DOHH2 (cell line): ENCODE results near the gene ACTN3.
"Not testable (repeated sequence)": the region's sequence is repeated elsewhere in the genome, so short reads cannot be mapped to it uniquely, and the experiment has no call there.

Experiments used
- H3F3A ChIP-seq: fragments of 200-600 bp; sonication (generic), shearing (Covaris generic); 2 replicates; pipeline ENCODE4 v1.6.0; 2016; ENCODE audit warnings: antibody characterized with exemption, mild to moderate bottlenecking; ENCODE audit not compliant: control insufficient read depth, insufficient read depth
- H3K27ac ChIP-seq: fragments of 200-600 bp; sonication (generic); 2 replicates; pipeline ENCODE4 v1.5.1; 2014; ENCODE audit warnings: low read depth, mild to moderate bottlenecking, low read length, moderate library complexity
- H3K27me3 ChIP-seq: fragments of 200-600 bp; sonication (generic); 2 replicates; pipeline ENCODE4 v1.6.1; 2014; ENCODE audit warnings: mild to moderate bottlenecking, low read length, mixed read lengths; ENCODE audit not compliant: control insufficient read depth
- H3K36me3 ChIP-seq: fragments of 200-600 bp; sonication (generic); 2 replicates; pipeline ENCODE4 v1.6.1; 2014; ENCODE audit warnings: mild to moderate bottlenecking, low read length, moderate library complexity, mixed read lengths; ENCODE audit not compliant: control insufficient read depth
- H3K4me1 ChIP-seq: fragments of 200-600 bp; sonication (generic); 2 replicates; pipeline ENCODE4 v1.6.1; 2014; ENCODE audit warnings: mild to moderate bottlenecking, low read length, mixed read lengths; ENCODE audit not compliant: control insufficient read depth
- H3K4me2 ChIP-seq: fragments of 200-600 bp; sonication (generic); 2 replicates; pipeline ENCODE4 v1.6.0; 2014; ENCODE audit warnings: mild to moderate bottlenecking, low read length, moderate library complexity
- H3K4me3 ChIP-seq: fragments of 200-600 bp; sonication (generic); 2 replicates; pipeline ENCODE4 v1.5.1; 2014; ENCODE audit warnings: mild to moderate bottlenecking, low read length, mixed read lengths
- H3K79me2 ChIP-seq: fragments of 200-600 bp; sonication (generic); 2 replicates; pipeline ENCODE4 v1.6.1; 2014; ENCODE audit warnings: mild to moderate bottlenecking, low read length, mixed read lengths; ENCODE audit not compliant: control insufficient read depth
- H3K9me2 ChIP-seq: fragments of 200-600 bp; sonication (generic); replicated peaks from 2 replicates; pipeline ENCODE4 v1.6.1; 2014; ENCODE audit warnings: mild to moderate bottlenecking, low read length, mixed read lengths; ENCODE audit not compliant: control insufficient read depth
- H3K9me3 ChIP-seq: fragments of 200-600 bp; sonication (generic); 2 replicates; pipeline ENCODE4 v1.6.1; 2014; ENCODE audit warnings: antibody characterized with exemption, low read length, mixed read lengths; ENCODE audit not compliant: control insufficient read depth, insufficient read depth
- H4K20me1 ChIP-seq: fragments of 200-600 bp; sonication (generic); 2 replicates; pipeline ENCODE4 v1.6.0; 2014; ENCODE audit warnings: low read depth, mild to moderate bottlenecking, antibody characterized with exemption, low read length, moderate library complexity; ENCODE audit not compliant: control insufficient read depth, insufficient read depth
- EZH2phosphoT487 ChIP-seq: fragments of 200-600 bp; sonication (generic); IDR thresholded peaks from 2 replicates; pipeline ENCODE4 v1.6.1; 2017; ENCODE audit warnings: borderline replicate concordance, mild to moderate bottlenecking, antibody characterized with exemption, low read length, moderate library complexity, mixed read lengths
- TF ChIP-seq, protein P1 (sequence below): fragments of 200-600 bp; sonication (generic); IDR thresholded peaks from one replicate; pipeline ENCODE4 v1.5.1; 2014; ENCODE audit warnings: antibody characterized with exemption, mild to moderate bottlenecking, low read depth, low read length; ENCODE audit not compliant: poor library complexity, severe bottlenecking

Gene ACTN3

GRCh38 chr11:66581261-66581660 lies 34.6 kb downstream of the ACTN3 start:
- no peak for TF ChIP-seq EZH2phosphoT487
- TF ChIP-seq, protein P1, sequence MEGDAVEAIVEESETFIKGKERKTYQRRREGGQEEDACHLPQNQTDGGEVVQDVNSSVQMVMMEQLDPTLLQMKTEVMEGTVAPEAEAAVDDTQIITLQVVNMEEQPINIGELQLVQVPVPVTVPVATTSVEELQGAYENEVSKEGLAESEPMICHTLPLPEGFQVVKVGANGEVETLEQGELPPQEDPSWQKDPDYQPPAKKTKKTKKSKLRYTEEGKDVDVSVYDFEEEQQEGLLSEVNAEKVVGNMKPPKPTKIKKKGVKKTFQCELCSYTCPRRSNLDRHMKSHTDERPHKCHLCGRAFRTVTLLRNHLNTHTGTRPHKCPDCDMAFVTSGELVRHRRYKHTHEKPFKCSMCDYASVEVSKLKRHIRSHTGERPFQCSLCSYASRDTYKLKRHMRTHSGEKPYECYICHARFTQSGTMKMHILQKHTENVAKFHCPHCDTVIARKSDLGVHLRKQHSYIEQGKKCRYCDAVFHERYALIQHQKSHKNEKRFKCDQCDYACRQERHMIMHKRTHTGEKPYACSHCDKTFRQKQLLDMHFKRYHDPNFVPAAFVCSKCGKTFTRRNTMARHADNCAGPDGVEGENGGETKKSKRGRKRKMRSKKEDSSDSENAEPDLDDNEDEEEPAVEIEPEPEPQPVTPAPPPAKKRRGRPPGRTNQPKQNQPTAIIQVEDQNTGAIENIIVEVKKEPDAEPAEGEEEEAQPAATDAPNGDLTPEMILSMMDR = no peak
- Histone ChIP-seq H3F3A (no peaks in the 10 kb centered on the region), H4K20me1 (no peaks in the 10 kb centered on the region), H3K4me2 (no peak overlapping the region), H3K79me2 (no peaks in the 10 kb centered on the region), H3K4me3 (no peak overlapping the region), H3K27ac (no peak overlapping the region), H3K36me3 (no peaks in the 10 kb centered on the region), H3K9me2 (no peaks in the 10 kb centered on the region), H3K9me3 (peaks cover 9% of the 10 kb centered on the region; the same call in 1 of the 2 replicates), H3K27me3 (0 out of 2 replicates have a peak, but pooled peaks cover 5% of the 10 kb centered on the region), H3K4me1 (peaks cover 3% of the 10 kb centered on the region; the same call in 1 of the 2 replicates)

DNA sequence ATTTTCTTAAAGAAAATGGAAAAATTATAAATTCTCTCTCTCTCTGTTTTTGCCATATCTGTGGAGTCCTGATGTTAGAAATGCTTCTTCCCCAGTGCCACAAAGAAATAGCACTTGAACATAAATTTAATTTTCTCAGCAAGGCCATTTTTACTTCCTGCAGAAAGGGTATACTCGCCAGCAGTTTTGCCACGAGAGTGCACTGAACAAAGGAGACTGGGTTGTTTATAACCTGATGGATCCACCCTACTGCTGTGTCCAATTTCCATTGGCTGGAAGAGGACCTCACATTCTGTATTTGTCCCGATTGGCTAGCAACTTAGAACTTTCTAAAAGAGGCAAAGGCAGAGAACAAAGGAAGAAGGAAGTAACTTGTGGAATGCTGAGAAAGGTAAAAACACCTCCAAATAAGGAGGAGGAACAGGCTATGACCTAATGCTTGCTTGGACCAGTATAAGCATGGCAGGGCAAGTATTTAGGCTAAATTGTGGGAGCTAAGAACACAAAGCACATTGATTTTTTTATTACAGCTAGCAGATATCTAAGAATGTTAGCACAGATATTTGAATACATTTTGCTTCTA lies 36.0 kb downstream of the ACTN3 start:
- not testable (repeated sequence) for H3K27me3 ChIP-seq, H3K4me1 ChIP-seq, H3K79me2 ChIP-seq, H3K27ac ChIP-seq, H3K4me2 ChIP-seq, H3K36me3 ChIP-seq, H3K9me2 ChIP-seq, H4K20me1 ChIP-seq, H3K9me3 ChIP-seq, H3F3A ChIP-seq, H3K4me3 ChIP-seq

DNA sequence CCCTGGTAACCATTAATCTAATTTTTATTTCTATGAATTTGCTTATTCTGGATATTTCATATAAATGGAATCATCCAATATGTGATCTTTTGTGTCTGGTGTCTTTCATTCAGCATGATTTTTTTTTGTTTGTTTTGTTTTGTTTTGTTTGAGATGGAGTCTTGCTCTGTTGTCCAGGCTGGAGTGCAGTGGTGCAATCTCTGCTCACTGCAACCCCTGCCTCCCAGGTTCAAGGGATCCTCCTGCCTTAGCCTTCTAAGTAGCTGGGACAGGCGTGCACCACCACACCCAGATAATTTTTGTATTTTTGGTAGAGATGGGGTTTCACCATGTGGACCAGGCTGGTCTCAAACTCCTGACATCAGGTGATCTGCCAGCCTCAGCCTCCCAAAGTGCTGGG lies 38.7 kb downstream of the ACTN3 start:
- not testable (repeated sequence) for H3K79me2 ChIP-seq, H3K4me1 ChIP-seq, H3K9me2 ChIP-seq, H3F3A ChIP-seq, H3K36me3 ChIP-seq, H4K20me1 ChIP-seq, H3K4me2 ChIP-seq, H3K27ac ChIP-seq, H3K9me3 ChIP-seq, H3K4me3 ChIP-seq, H3K27me3 ChIP-seq

DNA sequence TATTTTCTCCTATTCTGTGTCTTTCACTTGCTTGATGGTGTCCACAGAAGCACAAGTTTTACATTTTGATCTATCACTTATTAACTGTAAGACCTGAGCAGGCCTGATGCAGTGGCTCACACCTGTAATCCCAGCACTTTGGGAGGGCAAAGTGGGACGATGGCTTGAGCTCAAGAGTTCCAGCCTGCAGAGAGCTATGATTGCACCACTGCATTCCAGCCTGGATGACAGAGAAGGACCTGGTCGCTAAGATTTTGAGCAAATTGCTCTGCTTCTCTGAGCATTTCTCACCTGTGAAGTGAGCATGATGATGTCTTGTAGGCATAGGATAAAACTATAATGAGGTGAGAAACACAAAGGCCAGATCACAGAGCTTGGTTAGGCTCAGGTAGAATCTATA lies 39.4 kb downstream of the ACTN3 start:
- H3K9me3 ChIP-seq = peaks cover 9% of the 10 kb centered on the region; the same call in 1 of the 2 replicates
- no peaks in the 10 kb centered on the region for H3K36me3 ChIP-seq
- no peak overlapping the region for H3K4me2 ChIP-seq
- H3K79me2 ChIP-seq = no peaks in the 10 kb centered on the region
- no peak for TF ChIP-seq EZH2phosphoT487
- TF ChIP-seq, protein P1 = no peak
- H4K20me1 ChIP-seq = no peaks in the 10 kb centered on the region
- H3K27me3 ChIP-seq = 0 out of 2 replicates have a peak, but pooled peaks cover 7% of the 10 kb centered on the region
- no peaks in the 10 kb centered on the region for H3K9me2 ChIP-seq
- no peak overlapping the region for H3K4me3 ChIP-seq
- no peak overlapping the region for H3K27ac ChIP-seq
- no peaks in the 10 kb centered on the region for H3F3A ChIP-seq
- no peaks in the 10 kb centered on the region for H3K4me1 ChIP-seq

DNA sequence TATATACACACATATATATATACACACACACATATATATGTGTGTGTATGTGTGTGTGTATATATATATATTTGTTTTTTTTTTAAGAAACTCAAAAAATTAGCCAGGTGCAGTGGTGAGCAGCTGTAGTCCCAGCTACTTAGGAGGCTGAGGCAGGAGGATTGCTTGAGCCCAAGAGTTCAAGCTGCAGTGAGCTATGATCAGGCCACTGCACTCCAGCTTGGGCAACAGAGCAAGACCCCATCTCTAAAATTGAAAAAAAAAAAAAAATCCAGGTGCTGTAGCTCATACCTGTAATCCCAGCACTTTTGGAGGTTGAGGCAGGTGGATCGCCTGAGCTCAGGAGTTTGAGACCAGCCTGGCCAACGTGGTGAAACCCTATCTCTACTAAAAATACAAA lies 42.6 kb downstream of the ACTN3 start:
- H3K9me3 ChIP-seq, H3K4me3 ChIP-seq: not testable (repeated sequence)

More for the DNA sequence above, 42.6 kb downstream of the ACTN3 start:
- Histone ChIP-seq H3K79me2 (peaks cover 11% of the 10 kb centered on the region), H3K4me1 (peaks cover 16% of the 10 kb centered on the region)
- not testable (repeated sequence) for H3K4me2 ChIP-seq, H3K9me2 ChIP-seq, H3F3A ChIP-seq, H4K20me1 ChIP-seq, H3K27me3 ChIP-seq, H3K27ac ChIP-seq, H3K36me3 ChIP-seq
